ENCODE measurements around the gene CHST4. TPM values are rescaled to one million over a fixed set of nuclear protein-coding genes. Genes with fewer than 3 reads are reported as not detected.
"Not testable (repeated sequence)": the region's sequence is repeated elsewhere in the genome, so short reads cannot be mapped to it uniquely, and the experiment has no call there.

The CHST4 gene
- total RNA-seq, 1 donor from 2014 or later: not detected

- no peak for DNase-seq
These were observed 1.4 kb upstream of the CHST4 start for GRCh38 chr16:71524566-71525553.

DNA sequence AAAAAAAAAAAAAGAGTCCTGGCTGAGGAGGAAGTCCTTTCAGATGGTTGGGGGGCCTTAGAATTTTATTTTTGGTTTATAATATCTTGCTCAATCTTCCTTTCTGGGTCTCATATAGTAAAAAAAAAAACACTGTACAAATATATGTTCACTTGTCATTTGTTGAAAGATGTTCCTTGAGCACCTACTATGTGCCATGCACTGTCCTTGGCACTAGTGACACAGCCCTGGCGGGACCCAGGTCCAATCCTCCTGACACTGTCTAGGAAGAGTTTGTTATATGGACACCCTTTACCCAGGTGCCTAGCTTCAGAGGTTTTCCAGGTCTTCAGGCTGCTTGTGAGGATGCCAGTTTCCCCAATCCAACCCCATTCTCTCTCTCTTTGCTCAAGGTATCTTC, 2.0 kb downstream of the CHST4 start:
- DNase-seq: no peak

GRCh38 chr16:71528863-71529262, 2.6 kb downstream of the CHST4 start:
- no peak for DNase-seq

DNA sequence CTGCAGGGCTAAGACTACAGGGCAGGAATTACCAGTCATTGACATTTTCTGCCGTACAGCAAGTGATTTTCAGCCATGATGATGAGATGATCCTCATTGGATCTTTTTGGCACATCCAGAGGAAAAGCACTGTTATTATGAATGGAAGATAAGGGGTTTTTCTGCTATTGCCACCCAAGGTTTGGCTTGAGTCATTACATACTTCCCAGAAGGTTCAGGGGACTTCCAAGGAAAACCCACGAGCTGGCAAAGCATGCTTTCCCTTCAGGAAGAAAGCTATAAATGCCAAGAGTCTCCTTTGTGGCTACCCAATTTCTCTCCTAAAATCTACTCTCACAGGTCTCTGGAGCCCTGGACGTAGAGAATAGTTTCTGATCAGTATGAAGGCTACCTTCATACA, 6.1 kb downstream of the CHST4 start:
- DNase-seq: no peak

GRCh38 chr16:71536752-71537499, 10.7 kb downstream of the CHST4 start:
- no peak for DNase-seq

DNA sequence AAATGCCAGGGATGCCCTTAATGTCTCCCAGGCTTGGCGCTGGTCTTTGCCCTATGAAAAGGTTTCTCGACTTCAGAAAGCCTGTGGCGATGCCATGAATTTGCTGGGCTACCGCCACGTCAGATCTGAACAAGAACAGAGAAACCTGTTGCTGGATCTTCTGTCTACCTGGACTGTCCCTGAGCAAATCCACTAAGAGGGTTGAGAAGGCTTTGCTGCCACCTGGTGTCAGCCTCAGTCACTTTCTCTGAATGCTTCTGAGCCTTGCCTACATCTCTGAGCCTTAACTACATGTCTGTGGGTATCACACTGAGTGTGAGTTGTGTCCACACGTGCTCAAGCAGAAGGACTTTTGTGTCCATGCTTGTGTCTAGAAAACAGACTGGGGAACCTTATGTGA, 11.4 kb downstream of the CHST4 start:
- no peak for DNase-seq

DNA sequence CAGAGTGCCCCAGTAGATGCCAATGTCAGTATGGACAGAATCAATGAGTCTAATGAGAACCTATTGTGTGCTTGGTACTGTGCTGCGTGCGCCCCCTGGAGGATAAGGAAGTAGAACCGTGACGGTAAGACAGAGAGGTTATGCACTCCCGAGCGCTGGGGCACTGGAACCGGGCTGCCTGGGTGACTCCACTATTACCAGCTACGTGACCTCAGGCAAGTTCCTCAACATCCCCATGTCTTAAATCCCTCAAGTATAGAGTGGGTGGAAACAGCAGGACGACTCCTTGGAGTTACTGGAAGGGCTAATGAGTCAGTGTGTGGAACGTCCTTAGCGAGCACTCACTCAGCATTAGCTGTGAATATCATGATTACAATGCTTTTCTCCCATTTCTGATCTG, 16.2 kb downstream of the CHST4 start:
- DNase-seq: no peak

- DNase-seq: no peak
These were observed 20.9 kb downstream of the CHST4 start for GRCh38 chr16:71547168-71547567.

GRCh38 chr16:71552698-71553503, 26.7 kb downstream of the CHST4 start:
- no peak for DNase-seq

DNA sequence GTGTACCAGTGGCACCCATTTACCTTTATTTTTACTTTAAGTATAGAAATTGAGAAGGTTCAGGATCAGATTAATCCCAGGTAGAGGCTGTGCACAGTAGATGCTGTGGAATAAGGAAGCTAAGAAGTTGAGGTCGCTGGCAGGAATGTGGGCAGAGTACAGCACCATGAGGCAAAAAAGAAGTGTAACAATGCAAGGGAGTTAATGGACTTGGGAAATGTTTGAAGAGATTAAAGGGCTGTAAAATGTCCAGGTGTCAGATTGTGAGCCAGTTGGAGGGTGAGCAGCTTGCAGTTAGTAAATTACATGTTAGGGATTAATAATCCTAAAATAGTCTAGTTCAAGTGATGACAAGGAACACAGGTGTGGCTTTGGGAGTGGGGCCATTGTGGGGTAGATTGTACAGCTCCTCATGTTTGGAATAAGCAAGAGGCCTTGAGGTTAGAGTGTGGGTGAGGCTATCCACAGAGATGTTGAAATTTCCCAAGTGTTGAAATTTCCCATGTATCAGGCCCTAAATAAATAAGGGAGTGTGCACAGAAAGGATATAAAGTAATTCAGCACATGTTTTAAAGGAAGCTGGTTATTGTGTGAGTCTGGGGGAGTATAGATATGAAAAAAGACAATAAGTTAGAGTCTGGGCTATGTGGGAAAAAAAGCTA, 29.1 kb downstream of the CHST4 start:
- DNase-seq: no peak

GRCh38 chr16:71557299-71557698, 31.1 kb downstream of the CHST4 start:
- DNase-seq: no peak

- no peak for DNase-seq
These were observed 31.8 kb downstream of the CHST4 start for GRCh38 chr16:71557954-71558582.

DNA sequence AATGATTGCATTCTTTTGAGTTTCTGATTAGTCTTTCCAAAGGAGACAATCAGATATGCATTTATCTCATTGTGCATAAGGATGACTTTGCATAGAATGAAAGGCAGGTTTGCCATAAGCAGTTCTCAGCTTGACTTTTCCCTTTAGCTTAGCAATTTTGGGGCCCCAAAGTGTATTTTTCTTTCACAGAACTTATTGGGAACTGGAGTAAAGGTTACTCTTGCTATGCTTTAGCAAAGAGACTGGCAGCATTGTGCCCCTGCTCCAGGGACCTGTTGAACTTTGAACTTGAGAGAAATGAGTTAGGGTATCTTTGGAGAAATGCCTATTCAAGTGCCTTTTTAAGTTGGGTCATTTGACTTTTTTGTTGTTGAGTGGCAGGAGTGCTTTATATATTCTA, 33.6 kb downstream of the CHST4 start:
- no peak for DNase-seq

DNA sequence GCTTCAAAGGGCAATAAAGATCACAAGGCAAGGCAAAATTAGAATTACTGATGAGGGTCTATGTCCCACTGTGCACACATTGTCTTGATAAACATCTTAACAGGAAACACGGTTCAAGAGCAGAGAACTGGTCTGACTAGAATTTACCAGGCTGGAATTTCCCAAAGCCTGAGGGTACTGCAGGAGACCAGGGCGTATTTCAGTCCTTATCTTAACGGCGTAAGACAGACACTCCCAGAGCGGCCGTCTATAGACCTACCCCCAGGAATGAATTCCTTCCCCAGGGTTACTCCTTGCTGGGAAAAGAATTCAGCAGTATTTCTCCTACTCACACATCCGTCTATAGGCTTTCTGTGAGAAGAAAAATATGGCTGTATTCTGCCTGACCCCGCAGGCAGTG, 35.7 kb downstream of the CHST4 start:
- not testable (repeated sequence) for DNase-seq

GRCh38 chr16:71562552-71562951, 36.3 kb downstream of the CHST4 start:
- no peak for DNase-seq

- DNase-seq: no peak
These were observed 38.2 kb downstream of the CHST4 start for GRCh38 chr16:71564335-71564967.

DNA sequence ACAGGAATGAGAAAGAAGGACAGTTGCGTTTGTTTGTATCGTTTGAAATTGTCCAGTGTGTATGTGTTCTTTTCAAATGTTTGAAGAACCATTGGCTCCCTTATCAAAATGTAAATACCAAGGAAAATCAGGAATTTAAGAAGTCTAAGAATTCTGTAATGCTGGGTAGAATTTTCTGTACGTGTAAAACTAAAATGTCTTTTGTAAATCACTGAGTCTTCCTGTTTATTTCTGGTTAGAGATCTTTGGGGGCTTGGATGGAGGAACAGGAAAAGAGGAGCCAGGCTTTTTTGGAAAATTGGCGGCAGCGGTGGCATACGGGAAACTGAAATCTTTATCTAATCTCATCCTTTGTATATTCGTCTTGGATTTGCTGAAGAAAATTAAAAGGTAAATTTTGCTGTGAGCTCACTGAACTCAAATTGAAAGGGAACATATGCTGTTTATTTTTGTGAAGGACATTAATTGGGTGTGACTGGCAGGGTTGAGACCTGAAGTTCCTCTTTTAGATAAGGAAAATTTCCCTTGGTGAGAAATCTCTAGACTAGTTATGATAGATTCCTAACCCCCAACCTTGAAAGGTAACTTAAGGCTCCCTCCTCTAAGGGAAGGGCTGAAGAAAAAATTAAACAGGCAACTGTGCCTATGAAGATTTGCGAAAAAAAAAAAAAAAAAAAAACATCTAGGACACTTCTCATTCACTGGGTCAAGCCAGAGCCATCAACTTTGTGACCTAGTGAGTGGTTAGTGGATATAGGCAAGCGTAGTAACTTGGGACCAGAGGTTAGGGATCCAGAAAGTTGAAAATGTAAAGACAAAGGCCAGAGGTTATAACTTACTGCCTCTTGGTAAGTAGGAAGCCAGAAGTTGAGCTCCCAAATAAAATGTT, 39.8 kb downstream of the CHST4 start:
- no peak for DNase-seq

DNA sequence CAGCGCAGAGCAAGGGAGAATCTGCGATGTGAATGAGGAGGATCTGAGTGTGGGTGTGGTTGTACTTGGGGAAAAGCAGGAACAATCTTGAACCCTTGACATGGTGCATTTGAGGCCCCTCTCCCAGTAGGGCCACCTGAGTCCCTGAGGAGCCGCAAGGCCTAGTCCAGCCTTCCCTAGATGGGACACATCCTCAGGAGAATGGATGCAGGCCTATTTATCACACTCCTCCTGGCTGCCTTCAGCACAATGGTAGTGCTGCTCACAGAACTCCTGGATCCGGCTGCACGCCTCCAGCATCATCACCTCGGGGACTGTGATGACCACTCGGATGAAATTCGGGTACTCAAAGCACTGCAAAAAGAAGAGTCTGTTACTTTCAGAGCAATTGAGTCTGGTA, 41.7 kb downstream of the CHST4 start:
- no peak for DNase-seq

- DNase-seq: no peak
These were observed 42.3 kb downstream of the CHST4 start for GRCh38 chr16:71568551-71568950.

DNA sequence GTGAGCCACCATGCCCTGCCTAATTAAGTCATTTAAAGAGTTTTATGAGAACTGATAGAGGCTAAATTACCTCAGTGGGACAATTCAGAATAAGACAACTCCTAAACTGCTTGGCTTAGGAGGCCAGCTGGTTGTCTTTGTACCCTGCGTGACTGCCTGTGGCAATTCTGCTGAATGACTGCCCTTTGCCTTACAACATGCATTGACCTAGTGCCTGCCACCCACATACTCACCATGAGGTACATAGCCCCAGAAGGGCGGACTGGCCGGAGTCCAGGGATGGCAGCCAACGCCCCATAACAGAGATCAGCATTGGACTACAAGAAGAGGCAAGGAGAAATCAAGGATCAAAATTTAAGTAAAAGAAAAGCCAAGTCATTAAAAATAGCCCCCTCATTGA, 43.4 kb downstream of the CHST4 start:
- no peak for DNase-seq
